Stimulated activated CD4-positive, alpha-beta T cell treated with anti-CD3 and anti-CD28 coated beads, Interleukin-4, amount 100 ng/mL, for 4 hours (primary cell): ENCODE results near the gene ACSS2.
A peak's percentile ranks its signal among the peaks of the same experiment; 100 is the strongest.

Source experiments
- DNase-seq, 2 experiments: peaks; one replicate each; pipeline ENCODE4 v3.0.0-alpha.2; 2020

Gene ACSS2

DNA sequence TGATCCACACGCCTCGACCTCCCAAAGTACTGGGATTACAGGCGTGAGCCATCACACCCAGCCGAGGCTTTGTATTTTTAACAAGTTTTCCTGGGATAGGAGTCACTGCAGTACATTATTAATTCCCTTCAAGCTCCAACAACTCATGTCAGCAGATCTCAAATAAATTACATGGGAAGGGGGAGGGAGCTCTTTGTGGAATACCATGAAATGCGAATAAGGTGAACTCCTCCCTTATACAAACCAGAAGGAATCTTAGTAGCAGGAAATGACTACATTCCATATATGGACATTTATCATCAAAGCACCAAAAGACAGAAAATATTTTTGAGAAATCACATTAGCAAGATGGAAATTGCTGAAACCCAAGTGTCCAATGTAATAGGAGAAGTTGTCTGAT lies 76.3 kb downstream of the ACSS2 start:
- DNase-seq, result no peak

- no peak for DNase-seq
Measured at GRCh38 chr20:34953960-34954359, 77.5 kb downstream of the ACSS2 start.

GRCh38 chr20:34954904-34955230 lies 78.5 kb downstream of the ACSS2 start:
- no peak for DNase-seq

- peak; percentile 92 to 99 for DNase-seq
Measured at GRCh38 chr20:34955231-34956040, 79.0 kb downstream of the ACSS2 start, which contains the start of the genes GSS and MYH7B. GSS (minus strand) TSS chr20:34955806; CDS start chr20:34951852, 3,954 bp downstream. MYH7B (plus strand) TSS chr20:34955868; CDS start chr20:34978006, 22,138 bp downstream.

DNA sequence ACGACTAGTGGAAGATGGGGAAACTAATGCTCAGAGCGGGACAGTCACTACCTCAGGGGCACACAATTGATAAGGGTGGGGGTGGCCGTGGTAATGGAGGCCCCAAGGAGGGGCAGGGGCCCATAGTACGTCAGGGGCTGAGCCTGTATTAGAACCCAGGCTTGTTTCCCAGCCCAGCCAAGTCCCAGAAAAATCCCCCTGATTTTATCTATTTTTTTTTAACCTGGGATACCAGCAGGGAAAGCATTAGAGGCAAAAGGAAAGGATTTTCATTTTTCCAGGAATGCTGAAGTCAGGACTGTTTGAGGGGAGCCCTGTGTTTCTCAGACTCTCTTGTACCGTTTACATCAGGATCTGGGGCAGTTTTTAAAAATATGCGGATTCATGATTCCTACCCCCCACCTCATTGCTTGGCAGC lies 79.6 kb downstream of the ACSS2 start:
- DNase-seq, result no peak

DNA sequence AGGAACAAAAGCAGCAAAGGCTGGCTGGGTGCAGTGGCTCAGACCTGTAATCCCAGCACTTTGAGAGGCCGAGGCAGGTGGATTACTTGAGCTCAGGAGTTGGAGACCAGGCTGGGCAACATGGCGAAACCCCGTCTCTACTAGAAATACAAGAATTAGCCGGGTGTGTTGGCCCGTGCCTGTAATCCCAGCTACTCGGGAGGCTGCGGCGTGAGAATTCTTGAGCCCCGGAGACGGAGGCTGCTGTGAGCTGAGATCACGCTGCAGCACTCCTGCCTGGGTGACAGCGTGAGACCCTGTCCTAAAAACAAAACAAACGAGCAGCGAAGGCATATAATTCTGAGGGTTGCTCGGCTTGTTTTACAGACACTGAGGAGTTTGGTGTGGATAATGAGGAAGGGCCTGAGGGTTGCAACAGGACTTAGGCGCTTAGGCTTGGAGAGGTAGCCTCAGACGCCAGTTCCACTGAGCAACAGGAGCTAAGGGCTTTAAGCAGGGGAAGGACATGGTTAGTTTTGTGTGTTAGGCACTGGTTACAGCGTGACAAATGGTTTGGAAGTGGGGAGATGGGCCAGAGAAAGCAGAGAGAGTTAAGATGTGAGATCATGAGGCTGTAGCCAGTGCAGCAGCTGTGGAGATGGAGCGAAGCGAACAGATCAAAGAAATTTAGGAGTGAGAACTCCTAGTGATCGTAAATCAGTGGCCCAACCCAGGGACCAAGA lies 80.5 kb downstream of the ACSS2 start:
- no peak for DNase-seq

GRCh38 chr20:34964486-34964885 lies 88.1 kb downstream of the ACSS2 start:
- DNase-seq, result no peak

GRCh38 chr20:34965051-34965450 lies 88.6 kb downstream of the ACSS2 start:
- DNase-seq, result no peak

GRCh38 chr20:34967421-34967820 lies 91.0 kb downstream of the ACSS2 start:
- no peak for DNase-seq

GRCh38 chr20:34968042-34968775 lies 91.8 kb downstream of the ACSS2 start:
- DNase-seq, result no peak

- DNase-seq, result no peak
Measured at GRCh38 chr20:34970193-34970840, 93.9 kb downstream of the ACSS2 start.

- DNase-seq, result no peak
Measured at GRCh38 chr20:34970846-34971560, 94.6 kb downstream of the ACSS2 start.

DNA sequence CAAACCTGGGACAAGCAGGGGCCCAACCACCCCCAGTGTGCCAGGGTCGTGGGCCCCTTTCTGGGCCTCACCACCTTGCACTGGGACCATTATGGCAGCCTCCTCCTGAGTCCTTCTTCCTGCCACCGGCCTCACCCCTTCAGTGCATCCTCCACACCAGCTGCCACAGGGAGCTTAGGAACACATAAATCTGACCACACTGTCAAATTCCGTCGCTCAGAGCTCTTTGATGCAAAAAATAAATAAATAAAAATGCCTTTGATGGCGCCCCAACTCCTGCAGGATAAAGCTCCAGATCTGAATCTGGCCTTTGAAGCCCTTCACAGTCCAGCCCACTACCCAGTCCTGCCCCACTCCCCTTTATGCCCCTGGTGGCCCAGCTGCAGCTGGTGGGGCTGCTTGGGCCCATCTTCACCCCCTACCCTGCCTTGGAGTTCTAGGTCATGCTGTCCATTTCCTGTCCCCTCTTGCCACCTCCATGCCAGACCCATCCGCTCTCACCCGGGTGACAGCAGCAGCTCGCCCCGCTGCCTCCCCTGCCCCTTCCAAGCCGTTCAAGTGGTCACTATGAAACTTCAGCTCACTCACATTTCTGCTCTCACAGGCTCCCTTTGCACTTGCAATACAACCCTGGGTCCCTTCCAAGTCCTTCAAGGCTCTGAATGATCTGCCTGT lies 95.3 kb downstream of the ACSS2 start:
- DNase-seq, result no peak

DNA sequence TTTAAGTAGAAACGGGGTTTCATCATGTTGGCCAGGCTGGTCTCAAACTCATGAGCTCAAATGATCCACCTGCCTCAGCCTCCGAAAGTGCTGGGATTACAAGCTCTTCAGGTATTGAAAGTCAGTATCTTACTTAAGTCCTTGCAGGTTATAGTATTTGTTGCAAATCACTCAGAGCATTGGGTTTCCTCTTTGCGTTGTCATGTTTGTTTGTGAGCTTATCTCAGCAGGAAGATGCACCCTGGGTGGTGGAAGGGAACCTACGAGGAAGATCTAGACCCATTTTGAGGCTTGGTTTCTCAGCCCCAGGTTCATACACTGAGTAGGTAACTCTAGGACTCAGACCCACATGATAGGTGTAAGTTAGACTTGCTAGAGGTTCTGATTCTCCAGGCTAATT lies 97.8 kb downstream of the ACSS2 start:
- no peak for DNase-seq

GRCh38 chr20:34976286-34976685 lies 99.9 kb downstream of the ACSS2 start:
- no peak for DNase-seq
